ENCODE data around the gene SLC41A3.
A peak's percentile ranks its signal among the peaks of the same experiment; 100 is the strongest.

The SLC41A3 gene
- total RNA-seq, result 22.9 reads per million, percentile 50 among the genes with 10 or more reads in this experiment

DNA sequence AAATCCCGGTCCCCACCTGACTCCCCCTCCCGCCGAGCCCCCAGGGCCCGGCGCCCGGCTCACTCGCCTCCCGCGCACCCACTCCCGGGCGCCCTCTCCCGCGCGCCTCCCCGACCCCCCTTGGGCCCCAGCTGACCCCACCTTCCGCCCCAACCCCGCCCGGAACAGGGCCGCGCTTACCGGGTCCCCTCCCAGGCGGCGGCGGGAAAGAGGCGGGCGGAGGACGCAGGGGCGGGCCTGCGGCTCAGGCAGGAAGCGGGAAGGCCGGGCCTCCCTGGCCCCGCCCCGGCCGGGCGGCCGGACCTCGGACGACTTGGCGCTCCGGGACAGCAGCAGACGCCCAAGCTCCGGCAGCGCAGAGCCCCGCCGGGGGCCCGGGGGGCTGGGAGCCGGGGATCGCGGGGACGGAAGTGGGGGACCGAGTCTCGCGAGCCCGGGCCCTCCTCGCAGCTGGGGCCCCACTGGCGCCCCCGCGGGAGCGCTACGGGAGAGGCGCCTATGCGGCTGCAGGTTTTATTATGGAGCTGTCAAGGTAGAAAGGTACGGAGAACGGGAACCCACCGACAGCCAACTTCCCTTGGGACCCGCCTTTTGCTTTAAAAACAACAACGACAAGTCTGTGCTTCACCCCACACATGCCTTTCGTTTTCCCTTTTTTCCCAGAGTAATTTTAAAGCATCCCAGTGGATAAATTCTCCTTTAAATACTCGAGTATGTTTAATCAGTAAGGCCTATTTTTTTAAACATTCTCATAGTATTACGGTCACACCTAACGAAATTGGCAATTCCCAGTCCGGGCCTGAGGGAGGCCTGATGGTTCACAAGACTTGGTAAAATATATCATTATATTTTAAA, at the start of gene SLC41A3:
TSS of gene SLC41A3 (minus strand) at position 212 of the 855 bp plus-strand sequence. CDS start 15,905 bp downstream, outside the sequence.
- DNase-seq, result peak; percentile 72

DNA sequence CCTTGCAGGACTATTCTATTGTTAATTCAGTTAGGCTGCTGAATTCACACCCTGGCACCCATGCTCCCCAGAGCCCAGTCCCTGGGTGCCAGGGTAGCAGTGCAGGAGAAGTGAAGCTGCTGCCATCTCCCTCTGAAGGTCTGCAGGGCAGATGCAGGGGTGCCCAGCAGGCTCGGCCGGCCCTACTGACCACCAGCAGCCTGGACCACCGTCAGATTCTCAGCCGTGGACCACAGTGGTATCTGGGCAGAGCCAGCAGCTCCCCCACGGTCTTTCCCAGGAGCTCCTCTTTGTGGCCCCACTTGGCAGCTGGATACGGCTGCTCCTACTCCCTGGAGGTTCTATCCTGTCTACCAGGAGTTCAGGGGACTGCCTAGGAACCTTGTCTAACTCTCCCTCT, 49.7 kb upstream of the SLC41A3 start:
- no peak for DNase-seq

DNA sequence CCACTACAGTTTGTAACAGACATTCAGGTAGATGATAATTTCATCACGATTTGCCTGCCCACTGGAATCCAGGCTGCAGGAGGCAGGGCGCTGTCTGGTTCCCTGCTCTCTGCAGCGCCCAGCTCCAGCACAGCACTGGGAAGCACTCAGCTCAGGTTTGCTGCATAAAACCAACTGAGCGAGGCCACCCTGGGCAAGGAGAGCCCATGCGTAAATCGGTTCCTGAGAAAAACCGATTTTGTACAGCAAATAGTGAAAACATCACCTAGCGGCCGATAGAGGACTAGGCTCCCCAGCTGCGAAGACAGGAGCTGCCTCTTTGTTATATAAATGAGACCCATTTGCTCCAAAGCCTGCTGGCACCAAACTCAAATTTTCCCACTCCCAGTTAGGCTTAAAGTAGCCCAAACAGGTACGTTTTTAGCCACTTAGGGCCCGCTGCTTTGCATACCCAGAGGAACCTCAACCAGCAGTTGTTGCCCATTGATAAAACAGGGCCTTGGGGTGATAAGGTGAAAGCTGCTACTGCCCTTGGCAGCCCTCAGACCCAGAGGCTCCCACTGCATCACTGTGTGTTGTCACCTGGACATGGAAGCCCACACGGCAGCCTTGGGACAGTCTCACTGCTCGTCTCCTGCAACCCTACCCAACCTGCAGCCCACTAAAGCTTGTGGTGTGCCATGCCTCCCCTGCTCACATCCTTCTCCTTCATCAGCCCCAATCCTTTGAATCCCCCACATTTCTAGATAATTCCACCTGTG, 49.0 kb upstream of the SLC41A3 start:
- no peak for DNase-seq

DNA sequence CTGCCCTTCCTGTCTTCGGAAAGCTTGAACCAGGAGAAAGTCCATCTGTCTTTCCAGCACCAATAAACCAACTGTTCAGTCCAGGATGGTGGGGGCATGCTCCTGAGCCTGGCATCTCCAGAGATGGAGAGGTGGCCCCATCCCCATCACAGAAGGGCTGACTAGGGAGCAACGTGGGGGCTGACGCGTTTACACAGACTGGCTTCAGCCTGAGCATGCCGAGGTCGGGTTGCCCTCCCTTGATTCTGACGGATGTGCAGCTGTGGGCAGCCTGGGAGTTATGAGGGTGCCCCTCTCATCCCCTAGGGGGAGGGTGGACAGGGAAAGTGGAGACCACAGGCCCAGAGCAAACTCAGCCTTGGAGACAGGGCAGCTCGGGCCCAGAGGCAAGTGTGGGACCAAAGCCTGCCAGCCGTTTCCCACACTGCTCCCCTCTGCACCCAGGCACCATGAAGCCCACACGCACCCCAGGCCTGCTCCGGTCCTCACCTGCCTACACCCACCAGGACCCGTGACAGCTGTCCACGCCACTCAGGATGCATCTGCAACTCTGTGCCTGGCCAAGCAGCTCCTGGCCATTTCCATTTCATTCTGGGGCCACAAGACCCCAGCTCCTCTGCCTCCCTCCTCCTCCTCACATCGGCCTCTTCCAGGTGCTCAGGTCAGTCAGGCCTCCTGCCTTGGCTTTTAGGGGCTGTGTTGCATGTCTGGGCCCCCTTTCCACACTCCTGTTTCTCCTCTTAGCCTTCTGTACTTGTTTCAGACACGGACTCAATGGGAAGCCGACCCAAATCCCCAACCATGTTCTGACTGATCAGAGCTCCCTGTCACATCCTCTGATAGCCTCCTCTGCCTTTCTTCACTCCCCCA, 48.2 kb upstream of the SLC41A3 start:
- DNase-seq, result no peak

DNA sequence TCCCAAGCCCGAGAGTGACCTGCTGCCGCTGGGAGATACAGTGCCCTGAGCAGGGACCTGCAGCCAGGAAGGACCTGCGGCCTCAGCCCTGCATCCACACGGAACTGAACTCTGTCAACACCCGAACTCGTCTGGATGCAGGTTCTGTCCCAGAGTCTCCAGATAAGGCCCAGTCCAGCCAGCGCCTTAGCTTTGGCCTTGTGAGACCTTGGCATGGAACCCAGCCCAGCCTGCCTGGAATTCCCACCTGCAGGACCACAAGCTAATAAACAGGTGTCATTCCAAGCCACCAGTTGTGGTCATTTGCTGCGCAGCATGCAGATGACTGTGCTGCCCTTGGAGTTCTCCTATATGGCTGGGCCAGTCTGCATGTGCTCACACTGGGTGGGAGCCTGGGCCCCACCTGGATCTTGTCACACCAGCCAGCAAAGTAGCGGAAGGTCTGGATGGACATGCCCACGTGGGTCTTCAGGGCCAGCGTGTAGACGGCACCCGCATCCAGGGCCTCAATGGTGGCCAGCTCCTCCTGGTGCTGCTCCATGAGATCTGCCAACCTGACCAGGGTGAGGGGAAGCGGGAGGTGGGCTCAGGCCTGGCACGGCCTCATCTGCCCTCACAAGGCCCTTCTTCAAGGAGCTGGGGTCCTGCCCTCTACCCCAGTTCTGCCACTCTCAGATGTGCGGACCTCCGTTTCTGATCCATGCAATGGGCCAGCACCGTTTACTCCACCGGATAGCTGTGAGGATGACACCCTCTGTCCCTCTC, 47.2 kb upstream of the SLC41A3 start:
- no peak for DNase-seq

DNA sequence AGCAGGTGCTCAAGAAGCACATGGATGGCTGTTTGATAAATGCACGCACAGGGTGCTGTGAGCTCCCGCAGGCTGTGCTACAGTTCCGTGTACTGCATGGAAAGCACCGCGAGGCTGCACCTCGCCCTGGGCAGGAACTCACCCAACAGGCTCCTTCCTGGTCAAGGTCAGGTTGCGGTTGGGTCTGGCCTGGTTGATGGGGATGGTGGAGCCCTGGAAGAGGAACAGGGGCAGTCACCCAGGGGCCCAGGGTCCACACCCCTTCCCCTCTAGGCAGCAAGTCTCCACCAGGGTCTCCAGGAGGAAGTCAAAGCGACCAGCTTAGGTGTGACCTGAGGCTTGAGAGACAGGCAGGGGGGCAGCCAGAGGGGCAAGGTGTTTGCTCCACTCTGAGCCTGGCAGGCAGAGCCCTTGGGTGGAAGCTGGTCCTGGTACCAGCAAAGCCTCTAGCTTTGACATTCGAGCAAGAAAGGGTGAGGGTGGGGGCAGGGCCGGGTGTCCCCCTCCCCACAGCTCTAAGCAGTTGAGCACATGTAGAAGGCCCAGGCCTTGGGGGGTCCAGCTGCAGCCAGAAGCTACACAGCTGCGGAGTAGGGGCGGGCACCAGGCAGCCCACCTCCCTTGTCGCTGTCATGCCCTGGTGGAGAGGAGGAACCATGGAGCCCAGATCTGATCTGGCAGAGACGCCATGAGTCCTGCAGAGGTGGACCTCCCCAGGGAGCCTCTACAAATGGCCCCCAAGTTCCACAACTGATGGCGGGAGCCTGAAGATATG, 46.3 kb upstream of the SLC41A3 start:
- DNase-seq, result no peak

DNA sequence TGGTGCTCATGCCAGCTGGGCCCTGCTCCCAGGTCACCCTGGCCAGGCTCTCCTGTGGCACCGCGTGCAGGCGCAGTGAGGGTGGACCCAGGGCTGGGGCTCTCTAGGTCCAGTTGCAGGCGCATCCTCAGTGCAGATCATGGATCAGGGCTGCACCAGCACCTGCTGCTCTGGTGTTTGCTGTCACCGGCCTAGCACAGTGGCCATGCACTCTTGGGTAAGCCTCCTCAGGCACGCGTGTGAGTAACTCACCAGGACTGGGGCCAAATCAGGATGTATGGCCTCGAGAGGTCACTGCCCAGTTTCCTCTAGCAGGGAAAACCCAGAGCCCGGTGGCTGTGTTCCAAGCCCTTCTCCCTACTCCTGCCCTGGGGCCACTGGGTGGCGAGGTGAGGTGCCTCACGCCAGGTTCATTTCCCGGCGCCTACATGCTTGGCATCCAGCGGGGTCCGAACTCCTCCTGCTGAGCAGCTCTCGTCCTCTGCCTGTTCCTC, 45.5 kb upstream of the SLC41A3 start:
- DNase-seq, result no peak

DNA sequence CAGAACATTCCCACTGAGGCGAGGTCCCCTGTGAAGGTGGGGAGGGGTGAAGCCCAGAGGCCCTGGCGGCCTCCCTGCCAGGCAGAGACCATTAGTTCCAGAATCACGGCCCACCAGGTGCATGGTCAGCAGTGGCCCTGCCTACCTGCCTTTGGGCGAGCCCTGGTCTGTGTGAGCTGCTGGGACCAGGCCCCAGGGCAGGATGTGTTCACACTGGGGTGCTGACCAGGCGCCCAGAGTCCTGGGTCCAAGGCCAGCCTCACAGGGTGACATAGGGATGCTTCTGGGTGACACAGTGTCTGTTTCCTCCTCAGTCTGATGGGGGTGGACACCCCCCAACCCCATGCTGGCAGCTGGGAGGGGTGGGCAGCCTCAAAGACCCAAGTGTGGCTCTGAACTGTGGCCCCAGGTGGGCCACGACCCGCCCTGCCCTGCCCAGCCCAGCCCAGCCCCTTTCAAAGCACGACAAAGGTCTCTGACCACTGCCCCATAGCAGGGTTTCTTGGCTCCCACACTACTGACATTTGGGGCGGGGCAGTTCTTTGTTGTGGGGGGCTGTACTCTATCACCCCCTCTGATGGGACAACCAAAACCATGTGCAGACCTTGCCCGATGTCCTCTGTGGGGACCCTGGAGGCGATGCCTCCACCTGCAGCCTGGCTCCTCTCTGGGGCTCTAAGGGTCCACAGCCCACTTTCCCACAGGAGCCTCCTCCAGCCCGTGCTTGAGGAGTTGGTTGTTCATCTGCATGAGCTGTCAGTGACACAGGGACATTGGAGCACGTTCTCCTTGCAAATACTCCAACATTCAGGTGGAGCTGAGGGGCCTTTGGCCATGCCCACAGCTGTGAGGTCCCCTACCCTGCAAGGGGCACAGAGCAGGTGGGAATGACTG, 44.8 kb upstream of the SLC41A3 start:
- no peak for DNase-seq

DNA sequence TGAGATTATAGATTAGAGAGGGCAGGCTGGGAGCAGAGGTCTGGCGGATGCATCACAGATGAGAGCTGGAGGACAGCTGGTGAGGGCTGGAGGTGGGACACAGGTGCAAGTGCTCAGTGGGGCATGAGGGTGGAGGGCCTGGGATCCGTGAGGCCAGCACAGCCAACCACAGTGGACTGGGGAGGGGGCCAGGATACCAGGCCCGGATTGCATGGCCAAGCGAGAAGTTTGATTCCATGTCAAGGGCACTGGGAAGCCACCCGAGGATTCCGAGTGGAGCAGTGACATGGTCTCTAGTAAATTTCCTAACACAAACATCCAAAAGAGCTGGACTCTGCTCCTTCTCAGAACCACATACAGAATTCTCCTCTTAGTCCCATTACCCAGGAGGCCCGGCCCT, 44.0 kb upstream of the SLC41A3 start:
- DNase-seq, result no peak

DNA sequence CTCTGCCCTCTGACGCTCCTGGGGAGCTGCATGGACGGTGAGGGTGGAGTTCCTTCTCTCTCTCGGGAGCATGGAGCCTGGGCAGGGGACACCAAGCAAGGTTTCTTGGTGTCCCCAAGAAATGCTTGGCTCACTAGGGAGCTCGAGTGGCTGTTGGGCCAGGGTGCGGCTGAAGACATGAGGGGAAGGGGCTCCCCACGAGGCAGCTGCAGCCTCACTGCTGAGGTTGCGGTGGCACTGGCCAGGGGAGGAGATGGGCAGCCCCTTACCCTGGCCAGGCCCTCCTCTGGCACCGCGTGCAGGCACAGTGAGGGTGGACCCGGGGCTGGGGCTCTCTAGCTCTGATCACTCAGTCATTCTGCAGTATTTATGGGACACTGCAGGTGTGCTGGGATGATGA, 43.5 kb upstream of the SLC41A3 start:
- DNase-seq, result no peak

DNA sequence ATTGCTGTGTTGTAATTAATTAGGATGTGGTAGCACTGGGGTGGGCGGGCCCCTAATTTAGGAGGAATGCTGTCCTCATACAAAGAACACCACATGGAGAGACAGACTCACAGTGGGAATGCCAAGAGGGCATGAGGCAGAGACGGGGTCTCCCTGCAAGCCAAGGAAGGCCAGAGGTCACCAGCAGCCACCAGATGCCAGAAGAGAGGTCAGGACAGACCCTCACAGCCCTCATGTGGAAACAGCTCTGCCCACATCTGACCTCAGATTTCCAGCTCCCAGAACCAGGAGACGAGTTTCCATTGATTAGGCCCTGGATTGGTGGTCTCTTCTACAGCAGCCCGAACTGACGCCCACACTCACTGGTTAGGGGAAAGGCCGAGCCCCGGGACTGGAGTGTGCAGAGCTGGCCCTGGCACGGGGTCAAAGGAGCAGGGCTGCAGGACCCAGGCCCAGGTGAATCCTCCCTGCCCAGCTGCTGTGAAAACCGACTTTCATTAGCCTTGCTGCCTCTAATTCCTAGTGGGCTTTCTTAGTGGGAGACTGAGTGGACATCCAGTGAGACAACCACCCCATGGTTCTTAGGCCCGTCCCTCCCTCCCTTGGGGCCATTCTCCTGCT, 43.0 kb upstream of the SLC41A3 start:
- DNase-seq, result no peak

DNA sequence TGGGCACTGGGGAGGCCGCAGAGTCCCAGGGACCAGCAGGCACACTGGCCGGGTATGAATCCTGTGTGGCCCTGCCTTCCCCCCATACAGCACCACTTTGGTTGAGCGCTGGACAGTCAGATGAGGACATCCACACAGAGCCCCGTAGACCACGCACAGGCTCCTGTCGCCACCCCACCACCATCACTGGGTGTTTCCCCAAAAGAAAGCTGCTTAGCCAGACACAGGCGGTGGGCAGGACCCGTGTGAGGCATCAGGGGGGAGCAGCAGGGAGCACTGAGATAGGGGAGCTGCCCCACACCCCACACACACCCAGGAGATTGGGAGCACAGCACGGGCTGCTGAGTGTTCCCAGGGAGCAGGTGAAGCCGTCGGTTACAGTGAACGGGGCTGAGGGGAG, 42.4 kb upstream of the SLC41A3 start:
- DNase-seq, result no peak

DNA sequence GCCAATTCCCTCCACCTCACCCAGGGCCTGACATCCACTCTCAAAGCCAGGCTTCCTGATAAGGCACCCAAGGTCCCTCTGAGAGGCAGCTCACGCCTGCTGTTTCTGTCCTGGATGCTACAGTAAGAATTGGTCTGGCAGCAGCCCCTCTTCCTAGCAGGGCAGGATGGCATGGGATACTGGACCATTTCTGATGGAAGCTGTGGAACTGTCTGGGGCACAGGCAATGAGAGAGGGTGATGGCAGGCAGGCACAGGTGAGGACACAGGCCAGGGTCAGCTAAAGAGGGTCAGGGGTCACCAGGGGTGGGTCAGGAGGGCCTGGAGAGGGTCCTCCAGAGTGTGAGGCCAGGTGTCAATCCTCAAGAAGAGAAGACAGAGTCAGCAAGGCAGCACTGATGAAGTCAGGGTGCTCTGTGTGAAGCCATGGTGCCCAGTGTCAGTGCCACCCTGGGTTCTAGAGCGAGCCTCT, 41.9 kb upstream of the SLC41A3 start:
- no peak for DNase-seq

DNA sequence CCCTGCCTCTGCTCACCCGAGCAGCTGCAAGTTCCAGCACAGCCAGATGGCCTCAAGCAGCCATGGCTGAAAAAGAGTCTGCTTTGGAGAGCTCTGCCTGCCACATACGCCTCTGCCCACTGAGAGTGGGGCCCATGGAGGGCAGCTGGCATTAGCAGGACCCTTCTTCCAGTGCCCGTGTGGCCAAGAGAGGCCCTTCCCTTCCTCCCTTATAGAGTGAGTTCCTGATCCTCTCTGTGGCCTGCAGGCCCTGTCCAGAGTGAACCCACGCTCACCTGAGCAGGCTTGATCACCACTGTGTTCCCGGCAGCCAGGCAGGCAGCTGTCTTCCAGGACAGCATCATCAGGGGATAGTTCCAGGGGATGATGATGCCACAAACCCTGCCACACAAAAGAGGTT, 41.4 kb upstream of the SLC41A3 start:
- DNase-seq, result peak; percentile 1

DNA sequence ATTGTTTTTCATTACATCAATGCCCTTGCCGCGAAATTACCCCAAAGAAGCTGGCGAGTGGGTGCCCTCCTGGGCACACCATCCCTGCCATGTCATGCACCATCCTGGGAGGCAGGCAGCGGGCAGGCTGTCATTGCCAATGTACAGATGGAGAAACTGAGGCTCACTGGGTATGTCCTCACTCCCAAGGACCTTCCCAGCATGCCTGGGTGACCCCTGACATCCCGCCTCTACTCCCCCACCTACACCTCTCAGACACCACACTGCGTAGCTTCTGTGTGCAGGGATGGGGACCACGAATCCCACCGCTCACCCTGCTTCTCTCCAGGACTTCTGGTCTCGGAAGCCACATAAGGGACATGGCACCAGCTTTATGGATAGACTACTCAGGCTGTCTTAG, 41.0 kb upstream of the SLC41A3 start:
- no peak for DNase-seq

DNA sequence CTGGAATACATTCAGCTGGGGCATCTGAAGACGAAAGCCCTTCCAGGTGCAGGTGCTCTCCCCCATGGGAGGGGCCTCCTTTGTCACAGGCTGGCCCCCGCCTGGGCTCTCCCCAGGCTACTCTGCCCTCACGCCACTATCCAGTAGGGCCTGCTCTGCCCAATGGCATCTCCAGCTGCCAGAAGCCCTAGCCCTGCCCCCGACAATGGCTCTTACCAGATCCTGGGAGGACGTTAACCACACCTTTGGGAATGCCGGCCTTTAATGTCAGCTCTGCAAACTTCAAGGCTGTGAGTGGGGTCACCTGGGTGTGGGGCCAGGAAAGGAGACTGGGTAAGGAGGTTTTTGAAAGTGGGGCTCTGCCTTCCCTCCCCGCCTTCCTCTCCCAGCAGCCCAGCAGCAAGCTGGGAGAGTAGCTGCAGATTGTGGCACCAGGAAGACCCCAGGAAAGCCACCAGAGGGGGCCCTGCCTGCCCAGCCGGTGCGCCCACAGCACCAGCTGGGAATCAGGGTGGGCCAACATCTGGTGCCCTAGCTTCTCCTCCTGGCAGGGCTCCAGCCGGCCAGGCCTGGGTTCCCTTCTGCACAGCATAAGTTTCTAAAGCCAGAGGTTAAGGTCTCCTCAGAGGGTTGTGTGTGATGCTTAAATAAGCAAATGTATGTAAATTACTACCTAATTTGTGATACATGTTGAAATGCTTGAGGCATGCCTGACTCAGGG, 40.4 kb upstream of the SLC41A3 start:
- DNase-seq, result no peak

DNA sequence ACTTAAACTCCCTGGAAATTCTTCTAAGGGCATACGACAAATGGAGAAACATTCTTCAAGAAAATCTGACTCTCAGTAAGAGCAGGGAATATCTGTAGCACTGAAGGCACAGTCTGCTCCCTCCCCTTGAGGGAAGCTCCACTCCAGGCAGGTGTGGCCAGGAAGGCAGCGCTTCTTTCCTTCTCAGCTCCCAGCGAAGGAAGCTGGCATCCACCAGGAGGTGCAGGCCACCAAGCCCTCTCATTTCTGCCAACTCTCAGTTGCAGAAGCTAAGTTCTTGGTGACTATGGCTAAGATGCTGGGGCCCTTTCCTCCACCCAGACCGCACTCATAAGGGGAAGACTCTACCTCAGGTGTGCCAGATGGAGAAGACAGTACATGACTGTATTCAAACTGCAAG, 37.7 kb upstream of the SLC41A3 start:
- no peak for DNase-seq

DNA sequence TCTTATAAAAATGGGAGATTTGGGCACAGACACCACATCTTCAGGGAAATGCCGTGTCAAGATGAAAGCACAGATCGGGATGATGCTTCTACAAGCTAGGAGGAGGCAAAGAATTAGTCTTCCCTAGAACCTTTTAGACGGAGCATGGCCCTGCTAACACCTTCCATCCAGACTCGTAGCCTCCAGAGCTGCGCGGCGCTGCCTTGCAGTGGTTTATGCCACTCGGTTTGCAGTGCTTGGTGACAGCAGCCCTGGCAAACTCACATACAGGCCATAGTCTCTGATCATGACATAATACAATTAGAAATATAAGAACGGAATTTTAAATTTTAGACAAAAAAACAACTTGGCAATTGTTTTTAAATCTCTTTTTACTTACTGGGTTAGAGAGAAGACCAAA, 37.1 kb upstream of the SLC41A3 start:
- no peak for DNase-seq

DNA sequence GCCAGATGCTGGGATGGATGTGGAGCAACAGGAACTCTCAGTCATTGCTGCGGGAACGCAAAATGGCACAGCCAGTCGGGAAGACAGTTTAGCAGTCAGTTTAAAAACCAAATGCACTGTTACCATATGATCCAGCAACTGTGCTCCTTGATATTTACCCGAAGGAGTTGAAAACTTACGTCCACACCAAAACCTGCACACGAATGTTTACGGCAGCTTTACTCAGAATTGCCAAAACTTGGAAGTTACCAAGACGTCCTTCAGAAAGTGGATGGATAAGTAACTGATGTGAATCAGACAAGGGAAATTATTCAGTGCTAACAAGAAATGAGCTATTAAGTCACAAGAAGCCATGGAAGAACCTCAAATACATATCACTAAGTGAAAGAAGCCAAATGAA, 36.1 kb upstream of the SLC41A3 start:
- DNase-seq, result no peak

Measured in effector CD4-positive, alpha-beta T cell (primary cell).